ENCODE measurements around the gene ABCA1.

The ABCA1 gene

DNA sequence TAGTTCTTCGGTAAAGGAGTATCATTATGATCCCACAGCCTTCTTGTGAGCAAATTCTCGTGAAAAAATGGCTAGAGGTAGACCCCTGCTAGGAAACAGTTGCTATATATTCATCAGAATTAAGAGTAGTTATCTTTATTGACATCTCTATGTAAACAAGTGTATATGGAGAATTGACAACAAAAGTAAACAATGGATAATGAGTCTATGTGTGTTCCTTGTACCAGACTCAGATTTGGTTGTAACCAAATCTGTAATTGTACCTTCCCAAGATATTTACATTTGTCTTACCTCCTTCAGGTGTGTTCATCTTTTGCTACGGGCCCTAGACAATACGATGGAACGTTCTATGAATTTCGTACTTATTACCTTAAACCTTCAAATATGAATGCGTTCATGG, 161.9 kb downstream of the ABCA1 start:
- Histone ChIP-seq H3K36me3 (replicated peaks in 1 of 2; ENCODE audit: control insufficient read depth in 2 of 2, insufficient read depth in 2 of 2, low read length in 2 of 2) (no peaks in the 10 kb centered on the region), H3K14ac (ENCODE audit: low read length) (no peak overlapping the region), H4K91ac (ENCODE audit: low read depth, low read length, poor library complexity) (no peak overlapping the region), H2BK5ac (ENCODE audit: low read length) (no peak overlapping the region), H3K9ac (ENCODE audit: low read depth, low read length, poor library complexity) (no peak overlapping the region), H3K23ac (ENCODE audit: low read depth, low read length, poor library complexity) (no peak overlapping the region), H3K79me1 (ENCODE audit: low read depth, low read length) (no peaks in the 10 kb centered on the region), H3K4me1 (ENCODE audit: control insufficient read depth in 2 of 2, insufficient read depth in 1 of 2, low read depth in 1 of 2, low read length in 2 of 2) (no peaks in the 10 kb centered on the region), H2BK15ac (ENCODE audit: low read length) (no peak overlapping the region), H3K9me3 (replicated peaks in 1 of 2; ENCODE audit: control insufficient read depth in 2 of 2, insufficient read depth in 1 of 2, low read depth in 1 of 2, low read length in 2 of 2) (no peaks in the 10 kb centered on the region), H3K27ac (replicated peaks; ENCODE audit: low read length) (no peak overlapping the region), H2BK12ac (ENCODE audit: low read length) (no peak overlapping the region), H3K4me3 (ENCODE audit: low read length in 2 of 2) (no peak overlapping the region), H2AK5ac (ENCODE audit: low read depth, low read length) (no peak overlapping the region), H4K8ac (ENCODE audit: low read depth, low read length) (no peak overlapping the region), H3K27me3 (ENCODE audit: control insufficient read depth in 3 of 3, insufficient read depth in 3 of 3, low read depth in 1 of 3, low read length in 3 of 3) (no peaks in the 10 kb centered on the region), H2AFZ (ENCODE audit: low read length) (no peak overlapping the region), H2BK120ac (ENCODE audit: low read depth, low read length) (no peak overlapping the region), H3K18ac (ENCODE audit: low read length) (no peak overlapping the region), H3K4ac (ENCODE audit: low read length) (no peak overlapping the region), H3K4me2 (ENCODE audit: insufficient read depth, low read length, poor library complexity, severe bottlenecking) (no peak overlapping the region)
- no CpG with 5 or more reads among the region's 7 CpGs for WGBS, 2 donors (ENCODE audit: extremely low coverage in 2 of 2, insufficient read length in 2 of 2, insufficient replicate concordance in 1 of 2)
- no peak for DNase-seq (ENCODE audit: low spot score)

- no CpG with 5 or more reads among the region's 5 CpGs for WGBS, 2 donors (ENCODE audit: extremely low coverage in 2 of 2, insufficient read length in 2 of 2, insufficient replicate concordance in 1 of 2)
Observed at GRCh38 chr9:104765138-104765537, 162.8 kb downstream of the ABCA1 start.

DNA sequence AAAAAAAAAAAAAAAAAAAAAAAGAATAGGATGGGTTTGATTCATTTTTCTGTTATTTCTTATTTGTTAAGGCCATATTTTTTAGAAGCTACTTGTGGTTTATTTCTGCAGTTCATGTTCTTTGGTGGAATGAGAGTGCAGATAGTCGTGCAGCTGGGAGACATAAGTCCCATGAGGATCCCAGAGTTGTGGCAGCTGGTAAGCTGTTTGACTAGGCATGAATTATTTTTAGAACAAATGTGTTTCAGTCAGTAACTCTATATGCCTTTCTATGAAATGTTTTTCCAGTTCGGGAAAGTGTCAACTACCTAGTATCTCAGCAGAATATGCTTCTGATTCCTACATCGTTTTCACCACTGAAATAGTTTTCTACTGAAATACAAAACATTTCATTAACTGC, 169.0 kb downstream of the ABCA1 start:
- no peaks in the 10 kb centered on the region for H3K27me3 ChIP-seq (ENCODE audit: control insufficient read depth in 3 of 3, insufficient read depth in 3 of 3, low read depth in 1 of 3, low read length in 3 of 3)
- no peak overlapping the region for H4K91ac ChIP-seq (ENCODE audit: low read depth, low read length, poor library complexity)
- no peaks in the 10 kb centered on the region for H3K9me3 ChIP-seq (replicated peaks in 1 of 2; ENCODE audit: control insufficient read depth in 2 of 2, insufficient read depth in 1 of 2, low read depth in 1 of 2, low read length in 2 of 2)
- no peak overlapping the region for H2BK15ac ChIP-seq (ENCODE audit: low read length)
- no peak overlapping the region for H3K4me2 ChIP-seq (ENCODE audit: insufficient read depth, low read length, poor library complexity, severe bottlenecking)
- no CpG with 5 or more reads among the region's 3 CpGs for whole genome bisulfite sequencing, 2 donors (ENCODE audit: extremely low coverage in 2 of 2, insufficient read length in 2 of 2, insufficient replicate concordance in 1 of 2)
- H3K36me3 ChIP-seq (replicated peaks in 1 of 2; ENCODE audit: control insufficient read depth in 2 of 2, insufficient read depth in 2 of 2, low read length in 2 of 2) = no peaks in the 10 kb centered on the region
- no peak overlapping the region for H3K14ac ChIP-seq (ENCODE audit: low read length)
- no peak overlapping the region for H2BK5ac ChIP-seq (ENCODE audit: low read length)
- no peak for DNase-seq (ENCODE audit: low spot score)
- no peak overlapping the region for H3K23ac ChIP-seq (ENCODE audit: low read depth, low read length, poor library complexity)
- H2AK5ac ChIP-seq (ENCODE audit: low read depth, low read length) = no peak overlapping the region
- H2BK120ac ChIP-seq (ENCODE audit: low read depth, low read length) = no peak overlapping the region
- H3K4me3 ChIP-seq (ENCODE audit: low read length in 2 of 2) = no peak overlapping the region
- H3K18ac ChIP-seq (ENCODE audit: low read length) = no peak overlapping the region
- no peaks in the 10 kb centered on the region for H3K79me1 ChIP-seq (ENCODE audit: low read depth, low read length)
- no peaks in the 10 kb centered on the region for H3K4me1 ChIP-seq (ENCODE audit: control insufficient read depth in 2 of 2, insufficient read depth in 1 of 2, low read depth in 1 of 2, low read length in 2 of 2)
- no peak overlapping the region for H3K9ac ChIP-seq (ENCODE audit: low read depth, low read length, poor library complexity)
- H2BK12ac ChIP-seq (ENCODE audit: low read length) = no peak overlapping the region
- no peak overlapping the region for H3K4ac ChIP-seq (ENCODE audit: low read length)
- no peak overlapping the region for H4K8ac ChIP-seq (ENCODE audit: low read depth, low read length)
- H2AFZ ChIP-seq (ENCODE audit: low read length) = no peak overlapping the region
- no peak overlapping the region for H3K27ac ChIP-seq (replicated peaks; ENCODE audit: low read length)

More at GRCh38 chr9:104765138-104765537, 162.8 kb downstream of the ABCA1 start:
- Histone ChIP-seq H2BK120ac (ENCODE audit: low read depth, low read length) (no peak overlapping the region), H3K9me3 (replicated peaks in 1 of 2; ENCODE audit: control insufficient read depth in 2 of 2, insufficient read depth in 1 of 2, low read depth in 1 of 2, low read length in 2 of 2) (no peaks in the 10 kb centered on the region), H3K18ac (ENCODE audit: low read length) (no peak overlapping the region), H3K4me1 (ENCODE audit: control insufficient read depth in 2 of 2, insufficient read depth in 1 of 2, low read depth in 1 of 2, low read length in 2 of 2) (no peaks in the 10 kb centered on the region), H3K9ac (ENCODE audit: low read depth, low read length, poor library complexity) (no peak overlapping the region), H3K4me2 (ENCODE audit: insufficient read depth, low read length, poor library complexity, severe bottlenecking) (no peak overlapping the region), H3K4ac (ENCODE audit: low read length) (no peak overlapping the region), H2AFZ (ENCODE audit: low read length) (no peak overlapping the region), H3K27me3 (ENCODE audit: control insufficient read depth in 3 of 3, insufficient read depth in 3 of 3, low read depth in 1 of 3, low read length in 3 of 3) (no peaks in the 10 kb centered on the region), H4K91ac (ENCODE audit: low read depth, low read length, poor library complexity) (no peak overlapping the region), H2BK5ac (ENCODE audit: low read length) (no peak overlapping the region), H3K14ac (ENCODE audit: low read length) (no peak overlapping the region), H3K23ac (ENCODE audit: low read depth, low read length, poor library complexity) (no peak overlapping the region), H4K8ac (ENCODE audit: low read depth, low read length) (no peak overlapping the region), H2BK15ac (ENCODE audit: low read length) (no peak overlapping the region), H3K27ac (replicated peaks; ENCODE audit: low read length) (no peak overlapping the region), H3K79me1 (ENCODE audit: low read depth, low read length) (no peaks in the 10 kb centered on the region), H2BK12ac (ENCODE audit: low read length) (no peak overlapping the region), H3K4me3 (ENCODE audit: low read length in 2 of 2) (no peak overlapping the region), H3K36me3 (replicated peaks in 1 of 2; ENCODE audit: control insufficient read depth in 2 of 2, insufficient read depth in 2 of 2, low read length in 2 of 2) (no peaks in the 10 kb centered on the region), H2AK5ac (ENCODE audit: low read depth, low read length) (no peak overlapping the region)
- DNase-seq (ENCODE audit: low spot score) = no peak

- H2BK120ac ChIP-seq (ENCODE audit: low read depth, low read length) = no peak overlapping the region
- no peak overlapping the region for H2BK5ac ChIP-seq (ENCODE audit: low read length)
- H3K27me3 ChIP-seq (ENCODE audit: control insufficient read depth in 3 of 3, insufficient read depth in 3 of 3, low read depth in 1 of 3, low read length in 3 of 3) = peaks cover 0 to 24% (median 0%) of the 10 kb centered on the region in 3 experiments
- no peak overlapping the region for H2AK5ac ChIP-seq (ENCODE audit: low read depth, low read length)
- H4K91ac ChIP-seq (ENCODE audit: low read depth, low read length, poor library complexity) = no peak overlapping the region
- WGBS, 2 donors (ENCODE audit: extremely low coverage in 2 of 2, insufficient read length in 2 of 2, insufficient replicate concordance in 1 of 2) = no CpG with 5 or more reads among the region's 3 CpGs
- DNase-seq (ENCODE audit: low spot score) = no peak
- H3K27ac ChIP-seq (replicated peaks; ENCODE audit: low read length) = no peak overlapping the region
- H3K14ac ChIP-seq (ENCODE audit: low read length) = no peak overlapping the region
- H3K4me2 ChIP-seq (ENCODE audit: insufficient read depth, low read length, poor library complexity, severe bottlenecking) = no peak overlapping the region
- H2AFZ ChIP-seq (ENCODE audit: low read length) = no peak overlapping the region
- no peaks in the 10 kb centered on the region for H3K36me3 ChIP-seq (replicated peaks in 1 of 2; ENCODE audit: control insufficient read depth in 2 of 2, insufficient read depth in 2 of 2, low read length in 2 of 2)
- no peak overlapping the region for H4K8ac ChIP-seq (ENCODE audit: low read depth, low read length)
- no peaks in the 10 kb centered on the region for H3K9me3 ChIP-seq (replicated peaks in 1 of 2; ENCODE audit: control insufficient read depth in 2 of 2, insufficient read depth in 1 of 2, low read depth in 1 of 2, low read length in 2 of 2)
- H3K4ac ChIP-seq (ENCODE audit: low read length) = no peak overlapping the region
- no peak overlapping the region for H3K23ac ChIP-seq (ENCODE audit: low read depth, low read length, poor library complexity)
- H3K79me1 ChIP-seq (ENCODE audit: low read depth, low read length) = no peaks in the 10 kb centered on the region
- H2BK12ac ChIP-seq (ENCODE audit: low read length) = no peak overlapping the region
- H3K18ac ChIP-seq (ENCODE audit: low read length) = no peak overlapping the region
- no peak overlapping the region for H3K9ac ChIP-seq (ENCODE audit: low read depth, low read length, poor library complexity)
- H2BK15ac ChIP-seq (ENCODE audit: low read length) = no peak overlapping the region
- H3K4me3 ChIP-seq (ENCODE audit: low read length in 2 of 2) = no peak overlapping the region
- peaks cover 2 to 6% of the 10 kb centered on the region in 2 donors for H3K4me1 ChIP-seq (ENCODE audit: control insufficient read depth in 2 of 2, insufficient read depth in 1 of 2, low read depth in 1 of 2, low read length in 2 of 2)
Observed at GRCh38 chr9:104750185-104750767, 177.7 kb downstream of the ABCA1 start.

Data from neuronal stem cell (in vitro differentiated cells).